Activated T-helper 1 cell treated with Interleukin-2 at 50 U/mL for 16 hours (primary cell): ENCODE results near the gene IMMP2L.
"Not testable (repeated sequence)": the region's sequence is repeated elsewhere in the genome, so short reads cannot be mapped to it uniquely, and the experiment has no call there.

Experiments
- DNase-seq: peaks from one replicate; pipeline ENCODE4 v3.0.0-alpha.2; 2020; ENCODE audit warnings: low read depth

The IMMP2L gene

DNA sequence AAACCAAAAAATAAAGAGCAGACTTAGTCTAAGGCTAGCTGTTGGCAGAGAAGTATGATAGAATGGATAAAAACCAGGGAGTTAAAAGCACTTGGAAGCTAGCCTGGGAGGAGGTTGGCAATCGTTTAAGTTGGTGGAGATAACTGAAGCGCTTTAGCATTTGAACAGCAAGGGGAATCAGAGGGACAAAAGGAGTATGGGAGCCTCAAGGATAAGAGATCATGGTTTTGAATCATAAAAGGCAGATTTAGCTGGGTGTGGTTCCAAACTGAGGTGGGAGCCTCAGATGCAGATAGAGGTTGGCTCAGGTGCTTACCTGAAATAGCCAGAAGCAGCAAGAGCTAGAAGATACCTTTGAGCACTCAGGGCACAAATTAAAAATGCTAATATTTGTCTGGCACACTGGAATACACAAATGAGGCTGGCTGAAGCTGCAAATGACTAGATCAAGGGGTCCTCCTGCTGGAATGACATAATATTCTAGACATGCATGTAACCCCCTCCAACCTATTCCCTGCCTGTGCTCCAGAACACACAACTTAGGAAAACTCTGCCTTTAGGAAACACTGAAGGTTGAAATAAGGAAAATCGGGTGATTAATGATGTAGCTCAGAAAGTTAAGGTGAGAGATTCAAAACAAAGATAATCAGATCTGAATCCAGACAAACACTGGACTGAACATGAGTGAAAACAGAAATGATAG lies 843.6 kb downstream of the IMMP2L start:
- DNase-seq: no peak

DNA sequence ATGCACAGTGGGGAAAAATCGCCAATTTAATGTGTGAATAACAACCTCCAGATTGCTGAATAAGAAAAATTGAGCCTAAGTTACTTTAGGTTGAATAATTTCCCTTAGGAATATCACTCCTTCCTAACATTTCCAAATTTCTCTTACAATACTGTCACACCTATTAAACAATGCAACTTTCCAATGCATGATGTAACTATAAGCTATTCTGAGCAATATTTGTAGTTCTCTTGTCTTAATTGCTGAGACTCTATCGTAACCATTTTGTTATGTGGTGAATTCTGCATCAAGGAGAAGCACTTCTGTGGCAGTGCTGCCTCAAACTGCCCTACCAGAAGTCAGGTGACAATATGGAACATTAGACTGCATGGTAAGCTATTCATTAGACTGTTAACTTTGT lies 858.1 kb downstream of the IMMP2L start:
- DNase-seq: no peak

GRCh38 chr7:110698576-110698975 lies 863.7 kb downstream of the IMMP2L start:
- no peak for DNase-seq

DNA sequence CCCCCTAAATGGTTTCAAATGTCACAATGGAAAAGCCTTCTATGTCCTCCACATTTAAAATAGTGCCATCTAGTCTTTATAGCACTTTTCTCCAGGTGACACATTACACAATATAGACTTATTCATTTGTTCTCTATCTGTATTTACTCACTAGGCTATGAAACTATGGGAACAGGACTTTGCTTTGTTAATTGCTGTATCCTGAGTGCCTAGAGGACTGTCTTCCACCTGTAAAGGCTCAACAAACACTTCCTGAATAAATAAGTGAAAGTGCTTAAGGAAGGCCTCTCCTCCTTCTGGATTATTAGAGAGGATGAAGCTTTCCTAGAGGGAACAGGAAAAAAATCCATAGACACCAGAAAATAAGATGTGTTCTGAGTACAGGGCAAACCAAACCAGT lies 868.9 kb downstream of the IMMP2L start:
- no peak for DNase-seq

GRCh38 chr7:110688908-110689307 lies 873.4 kb downstream of the IMMP2L start:
- DNase-seq: no peak

- no peak for DNase-seq
These were observed 876.4 kb downstream of the IMMP2L start for GRCh38 chr7:110685899-110686298.

DNA sequence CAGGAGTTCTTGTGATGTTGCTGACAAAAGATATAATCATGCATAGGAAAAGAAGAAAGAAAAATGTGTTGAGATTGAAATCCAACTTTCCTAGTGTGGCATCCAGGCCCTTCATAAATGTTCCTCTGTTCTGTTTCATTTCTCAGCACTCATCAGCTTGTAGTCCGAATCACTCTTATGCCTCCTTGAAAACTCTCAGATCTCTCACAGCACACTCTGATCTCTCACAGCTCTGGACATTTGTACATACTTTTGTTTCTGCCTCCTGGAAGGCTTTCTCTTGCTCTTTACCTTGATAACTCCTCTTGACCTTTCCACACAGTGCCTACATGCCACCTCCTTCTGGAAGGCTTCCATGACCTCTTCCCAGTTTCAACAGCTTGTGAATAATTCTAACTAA lies 880.4 kb downstream of the IMMP2L start:
- no peak for DNase-seq

- no peak for DNase-seq
These were observed 884.9 kb downstream of the IMMP2L start for GRCh38 chr7:110677405-110677804.

DNA sequence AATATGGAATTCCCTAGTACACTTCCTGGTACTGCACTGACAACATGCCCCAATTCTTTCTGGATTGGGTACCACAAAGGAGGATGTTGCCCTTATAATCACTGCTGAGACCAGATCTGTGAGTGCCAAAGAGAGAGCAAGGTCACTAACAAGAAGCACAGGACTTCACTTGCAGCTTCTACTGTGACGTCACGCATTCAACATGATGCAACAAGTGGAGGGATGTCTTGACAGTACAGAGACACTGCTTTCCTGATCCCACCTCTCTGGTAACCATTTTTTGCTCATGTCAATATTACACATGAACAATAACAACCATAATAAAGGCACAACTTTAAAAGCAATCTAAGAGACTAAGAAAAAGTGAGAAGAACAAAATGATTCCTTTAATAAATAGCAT lies 885.5 kb downstream of the IMMP2L start:
- DNase-seq: no peak

- no peak for DNase-seq
These were observed 886.7 kb downstream of the IMMP2L start for GRCh38 chr7:110675383-110676103.

DNA sequence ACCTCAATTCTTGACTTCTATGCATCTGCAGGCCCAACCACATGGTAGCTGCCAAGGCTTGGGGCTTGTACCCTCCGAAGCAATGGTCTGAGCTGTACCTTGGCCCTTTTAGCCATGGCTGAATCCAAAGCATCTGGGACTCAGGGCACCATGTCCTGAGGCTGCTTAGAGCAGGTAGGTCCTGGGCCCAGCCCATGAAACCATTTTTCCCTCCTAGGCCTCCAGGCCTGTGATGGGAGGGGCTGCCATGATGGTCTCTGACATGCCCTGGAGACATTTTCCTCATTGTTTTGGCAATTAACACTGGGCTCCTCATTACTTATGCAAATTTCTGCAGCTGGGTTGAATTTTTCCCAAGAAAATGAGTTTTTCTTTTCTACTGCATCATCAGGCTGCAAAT lies 889.1 kb downstream of the IMMP2L start:
- DNase-seq: no peak

DNA sequence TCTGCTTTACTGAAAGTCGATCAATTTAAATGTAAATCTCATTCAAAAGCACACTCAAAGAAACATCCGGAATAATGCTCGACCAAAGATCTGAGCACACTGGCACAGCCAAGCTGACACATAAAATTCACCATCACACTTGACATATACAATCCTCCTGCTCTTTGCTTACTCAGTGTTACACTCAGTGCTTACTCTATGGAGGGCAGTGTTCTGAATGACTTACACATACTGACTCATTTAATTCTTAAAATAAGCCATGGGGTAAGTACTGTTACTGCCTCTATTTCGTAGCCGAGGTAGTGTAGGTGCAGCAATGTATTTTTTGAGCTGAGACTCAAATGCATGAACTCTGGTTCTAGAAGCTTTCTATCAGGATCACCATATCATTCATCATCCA lies 892.9 kb downstream of the IMMP2L start:
- DNase-seq: no peak

DNA sequence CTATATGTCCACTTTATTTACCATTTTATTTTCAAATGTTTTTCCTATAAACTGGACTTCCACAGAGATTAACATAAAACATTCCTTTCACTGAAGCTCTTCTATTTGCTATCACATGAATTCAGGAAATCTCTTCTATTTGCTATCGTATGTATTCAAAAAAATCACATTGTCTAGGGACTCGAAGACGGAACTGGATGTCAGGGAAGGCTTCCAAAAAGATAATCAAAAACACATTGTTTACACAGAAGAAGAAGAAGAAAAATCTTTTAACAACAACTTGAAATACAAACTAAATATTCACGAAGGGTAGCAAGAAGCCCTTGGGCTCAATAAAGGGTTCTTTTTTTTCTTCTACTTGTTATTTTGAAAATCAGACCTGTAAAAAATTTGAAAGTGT lies 897.5 kb downstream of the IMMP2L start:
- DNase-seq: no peak

DNA sequence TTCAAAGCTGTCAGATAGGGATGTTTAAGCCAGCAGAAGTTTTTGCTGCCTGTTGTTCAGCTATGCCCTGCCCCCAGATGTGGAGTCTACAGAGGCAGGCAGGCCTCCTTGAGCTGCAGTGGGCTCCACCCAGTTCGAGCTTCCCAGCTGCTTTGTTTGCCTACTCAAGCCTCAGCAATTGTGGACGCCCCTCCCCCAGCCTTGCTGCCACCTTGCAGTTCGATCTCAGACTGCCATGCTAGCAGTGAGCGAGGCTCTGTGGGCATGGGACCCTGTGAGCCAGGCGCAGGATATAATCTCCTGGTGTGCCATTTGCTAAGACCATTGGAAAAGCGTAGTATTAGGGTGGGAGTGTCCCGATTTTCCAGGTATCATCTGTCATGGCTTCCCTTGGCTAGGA lies 901.7 kb downstream of the IMMP2L start:
- DNase-seq: not testable (repeated sequence)

- DNase-seq: no peak
These were observed 912.0 kb downstream of the IMMP2L start for GRCh38 chr7:110650328-110650727.

DNA sequence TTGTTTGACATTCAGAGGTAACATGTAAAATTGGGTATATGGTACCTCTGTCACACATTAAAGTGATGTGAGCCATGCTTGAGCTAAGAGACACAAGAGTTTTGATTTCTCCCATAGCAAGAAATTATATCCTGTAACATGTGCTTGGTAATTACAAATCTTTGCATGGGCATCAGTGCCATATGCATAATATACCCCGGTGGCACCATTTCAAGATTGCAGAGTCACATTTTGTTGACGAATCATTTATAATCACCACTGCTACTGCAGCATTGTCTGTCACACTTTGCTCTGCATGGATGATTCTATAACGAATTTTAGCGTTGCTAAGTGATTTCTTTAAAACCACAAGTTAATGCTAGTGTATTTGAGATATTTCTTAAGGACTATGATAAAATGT lies 915.0 kb downstream of the IMMP2L start:
- DNase-seq: no peak

- no peak for DNase-seq
These were observed 915.5 kb downstream of the IMMP2L start for GRCh38 chr7:110646804-110647203.

DNA sequence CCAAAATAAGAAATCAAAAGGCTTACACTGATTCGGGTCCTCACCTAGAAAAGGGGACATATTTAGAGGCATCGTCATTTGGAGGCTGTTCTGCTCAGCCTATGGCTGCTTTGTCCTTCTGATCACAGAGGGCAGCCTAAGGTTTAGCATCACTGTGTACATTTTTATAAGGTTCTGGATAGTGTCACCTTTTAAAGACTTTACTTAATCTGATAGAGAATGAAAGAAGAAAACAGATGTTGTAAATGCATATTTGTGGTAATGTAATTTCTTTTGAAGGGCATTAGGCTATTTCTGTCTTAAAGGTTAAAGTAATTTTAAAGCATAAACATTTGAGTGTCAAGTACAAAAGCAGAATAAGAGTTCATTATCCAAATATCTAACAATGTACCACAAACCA lies 916.7 kb downstream of the IMMP2L start:
- no peak for DNase-seq

DNA sequence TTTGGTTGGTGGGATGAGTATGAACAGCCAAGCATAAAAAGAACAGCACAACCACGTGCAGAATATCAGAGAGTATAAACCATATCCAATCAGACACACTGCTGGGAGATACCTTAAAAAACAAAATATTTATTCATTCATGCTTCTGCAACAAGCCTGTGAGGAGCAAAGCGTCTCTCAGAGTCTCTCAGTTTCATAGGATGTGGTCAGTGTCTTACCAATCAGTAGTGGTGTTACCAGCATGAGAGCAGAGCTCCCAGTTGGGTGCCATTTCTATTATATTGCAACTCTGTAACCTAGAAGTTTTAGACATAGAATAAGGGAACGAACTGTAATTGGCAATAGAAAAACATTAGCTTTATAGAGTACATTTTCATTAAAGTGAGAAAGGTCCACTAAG lies 917.2 kb downstream of the IMMP2L start:
- DNase-seq: no peak

GRCh38 chr7:110637252-110637651 lies 925.0 kb downstream of the IMMP2L start:
- DNase-seq: no peak

DNA sequence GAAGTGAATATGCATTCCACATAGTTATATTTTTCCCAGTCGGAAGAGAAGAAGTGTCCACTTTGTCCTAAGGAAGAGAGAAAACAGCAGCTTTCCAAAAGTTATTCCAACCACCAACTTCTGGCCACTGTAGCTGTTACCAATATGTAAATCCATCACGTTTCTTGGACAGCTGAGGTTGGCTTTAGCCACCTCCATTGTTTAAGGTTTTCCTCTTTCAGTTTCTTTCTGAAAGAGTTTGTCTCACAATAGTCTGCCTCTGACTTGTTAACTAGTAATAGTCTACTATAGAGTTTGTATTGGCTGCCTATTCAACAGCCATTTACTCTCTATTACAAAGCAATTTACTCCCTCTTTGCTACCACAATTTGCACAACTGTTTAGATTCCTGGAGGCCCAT lies 929.0 kb downstream of the IMMP2L start:
- DNase-seq: no peak

DNA sequence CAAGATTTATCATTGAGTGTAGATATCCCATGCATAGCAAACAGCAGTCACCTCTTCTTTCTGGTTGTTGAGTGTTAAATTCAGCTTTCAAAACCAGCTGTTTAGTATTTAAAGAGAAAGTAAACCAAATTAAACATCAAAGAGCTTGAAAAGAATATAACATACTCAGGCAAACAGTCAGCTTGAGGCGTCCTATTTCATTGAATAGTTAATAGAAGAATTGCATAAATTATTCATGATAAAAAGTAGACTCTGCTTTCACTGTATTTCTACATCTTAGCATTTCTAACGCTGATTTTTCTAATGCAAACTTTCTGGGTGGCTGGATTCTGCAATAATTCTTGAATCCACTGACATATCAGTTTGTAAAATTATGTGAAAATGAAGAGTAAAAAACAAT lies 935.9 kb downstream of the IMMP2L start:
- DNase-seq: no peak

DNA sequence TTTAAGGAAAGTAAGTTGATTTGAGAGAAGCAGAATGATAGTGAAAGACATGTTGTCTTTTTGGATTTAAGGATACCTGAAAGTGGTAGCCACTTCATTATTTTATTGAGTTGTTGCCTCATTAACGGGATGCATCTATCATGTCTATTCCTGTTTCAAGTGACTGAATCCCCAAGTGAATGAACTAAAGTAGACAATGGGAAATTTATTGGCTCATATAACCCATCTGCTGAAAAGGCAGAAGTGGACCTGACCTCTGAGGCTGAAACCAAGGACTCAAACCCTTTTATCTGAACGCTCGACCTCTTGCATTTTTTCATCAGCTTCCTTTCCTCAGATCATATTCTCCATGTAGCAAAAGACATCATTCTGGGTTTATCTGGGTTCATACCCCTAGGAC lies 937.0 kb downstream of the IMMP2L start:
- no peak for DNase-seq

GRCh38 chr7:110623436-110623835 lies 938.9 kb downstream of the IMMP2L start:
- no peak for DNase-seq
